HG03520 (cell line): ENCODE measurements around the gene SH3BGR.

Experiments used
- ATAC-seq: cut with Tn5 transposase; IDR thresholded peaks from one replicate; pipeline ENCODE4 v1.9.1; 2021; ENCODE audit warnings: mild to moderate bottlenecking, moderate library complexity; ENCODE audit not compliant: unreplicated experiment

SH3BGR gene

DNA sequence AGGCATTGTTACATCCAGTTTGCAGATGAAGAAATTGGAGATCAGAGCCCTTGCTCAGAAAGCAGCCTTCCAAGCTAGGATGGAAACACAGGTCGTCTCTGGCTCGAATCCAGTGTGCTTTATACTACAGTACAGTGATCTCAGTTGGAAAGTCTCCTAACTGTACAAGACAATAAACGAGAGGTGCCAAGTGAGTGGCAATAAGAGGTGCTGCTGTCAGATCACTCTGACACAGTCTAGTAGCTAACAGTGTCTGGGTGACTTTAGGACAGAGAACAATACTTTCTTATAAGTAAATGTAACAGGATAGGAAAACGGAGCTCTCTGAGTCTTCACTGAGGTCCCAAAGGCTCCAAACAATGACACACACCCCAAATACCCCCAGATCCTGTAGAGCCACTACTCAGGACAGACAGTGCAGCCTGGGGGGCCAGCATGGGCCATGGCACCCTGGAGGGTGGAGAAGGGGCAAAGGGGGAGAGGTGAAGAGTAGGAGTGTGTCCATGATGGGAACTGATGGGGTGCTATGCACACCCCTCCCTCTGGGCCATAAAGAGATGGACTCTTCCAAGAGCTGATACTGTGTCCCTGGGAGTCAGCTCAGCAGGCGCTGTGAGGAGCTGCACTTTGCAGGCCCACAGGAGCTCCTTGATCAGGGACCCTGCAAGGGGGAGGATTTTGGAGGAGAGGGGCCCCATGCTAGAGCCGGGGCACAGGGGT, 3.3 kb downstream of the SH3BGR start:
- ATAC-seq: no peak

DNA sequence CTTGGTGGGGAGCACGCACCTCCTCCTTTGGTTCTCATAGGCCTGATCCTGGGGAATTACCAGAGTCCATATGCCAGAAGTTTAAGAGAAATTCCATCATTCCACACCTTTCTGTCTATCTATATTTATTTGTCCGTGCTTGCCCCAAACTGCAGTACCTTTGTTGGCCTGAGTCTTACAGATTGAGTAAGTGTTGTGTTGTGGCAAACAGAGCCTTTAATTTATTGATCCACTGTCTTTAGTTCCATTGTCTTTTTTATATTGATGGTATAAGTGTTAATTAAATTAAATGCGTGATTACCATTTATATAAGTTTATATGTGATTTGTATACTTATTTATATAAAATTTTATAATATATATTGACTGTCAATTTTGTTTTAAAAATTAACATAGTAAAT, 4.9 kb downstream of the SH3BGR start:
- ATAC-seq: no peak

DNA sequence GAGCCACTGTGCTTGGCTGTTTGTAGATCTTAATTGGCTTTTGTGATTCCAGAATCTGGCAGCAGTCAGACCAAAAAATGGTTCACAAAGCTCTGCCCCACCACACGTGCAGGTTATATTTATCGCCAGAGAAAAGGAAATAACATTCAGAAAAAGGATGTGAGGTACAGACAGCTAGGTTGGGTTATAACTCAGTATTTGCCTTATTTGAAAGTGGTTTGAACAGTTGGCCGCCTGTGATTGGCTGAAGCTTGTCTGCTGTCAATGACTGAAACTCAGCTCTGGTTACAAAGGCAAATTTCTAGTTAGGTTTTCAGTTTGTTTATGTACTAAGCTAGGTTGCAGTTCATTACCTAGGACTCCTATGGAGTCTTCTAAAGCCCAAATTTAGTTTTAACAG, 9.6 kb downstream of the SH3BGR start:
- ATAC-seq: no peak

DNA sequence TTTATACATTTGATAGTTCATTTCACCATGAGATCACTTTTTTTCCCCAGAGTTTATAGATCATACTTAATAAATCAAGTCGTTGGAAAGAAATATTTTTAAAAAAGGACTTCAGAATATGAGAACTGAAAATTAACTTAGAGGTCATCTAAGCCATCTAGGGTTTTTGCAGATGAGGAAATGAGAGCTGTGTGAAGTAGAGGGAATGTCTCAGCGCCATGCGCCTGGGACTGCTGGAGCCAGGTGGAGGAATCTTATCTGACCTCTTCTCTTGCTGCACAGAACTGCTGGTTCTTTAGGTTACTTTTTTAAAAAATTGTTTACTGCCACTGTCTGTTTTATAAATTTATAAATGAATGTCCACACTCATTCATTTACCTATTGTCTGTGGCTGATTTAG, 11.5 kb downstream of the SH3BGR start:
- ATAC-seq: no peak

DNA sequence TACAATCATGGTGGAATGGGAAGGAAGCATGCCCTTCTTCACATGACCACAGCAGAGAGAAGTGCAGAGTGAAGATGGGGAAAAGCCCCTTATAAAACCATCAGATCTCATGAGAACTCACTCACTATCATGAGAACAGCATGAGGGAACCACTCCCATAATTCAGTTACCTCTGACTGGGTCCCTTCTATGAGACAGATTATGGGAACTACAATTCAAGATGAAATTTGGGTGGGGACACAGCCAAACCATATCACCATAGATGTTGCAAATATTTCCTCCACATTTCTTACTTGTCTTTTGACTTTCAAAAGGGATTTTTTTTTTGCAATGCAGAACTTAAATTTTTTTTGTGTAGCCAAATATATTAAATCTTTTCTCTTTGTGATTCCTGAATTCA, 14.8 kb downstream of the SH3BGR start:
- no peak for ATAC-seq

DNA sequence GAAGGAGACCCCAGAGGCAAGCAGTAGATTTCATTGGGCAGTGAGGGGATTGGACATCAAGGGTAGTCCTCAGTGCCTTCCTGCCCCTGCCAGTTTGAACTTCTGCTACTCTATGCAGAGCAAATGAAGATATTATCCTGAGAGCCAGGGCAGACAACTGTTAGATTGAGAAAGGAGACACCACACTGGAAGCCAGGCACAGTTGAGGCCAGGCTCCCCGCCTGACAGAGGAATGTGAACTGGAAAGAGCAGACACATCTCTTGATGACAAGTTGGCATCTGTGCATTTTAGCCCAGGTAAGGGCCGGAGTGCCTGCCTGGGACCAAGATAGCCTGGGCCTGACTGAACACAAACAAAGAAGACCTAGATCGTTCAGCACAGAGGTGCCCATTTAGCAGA, 16.0 kb downstream of the SH3BGR start:
- no peak for ATAC-seq

DNA sequence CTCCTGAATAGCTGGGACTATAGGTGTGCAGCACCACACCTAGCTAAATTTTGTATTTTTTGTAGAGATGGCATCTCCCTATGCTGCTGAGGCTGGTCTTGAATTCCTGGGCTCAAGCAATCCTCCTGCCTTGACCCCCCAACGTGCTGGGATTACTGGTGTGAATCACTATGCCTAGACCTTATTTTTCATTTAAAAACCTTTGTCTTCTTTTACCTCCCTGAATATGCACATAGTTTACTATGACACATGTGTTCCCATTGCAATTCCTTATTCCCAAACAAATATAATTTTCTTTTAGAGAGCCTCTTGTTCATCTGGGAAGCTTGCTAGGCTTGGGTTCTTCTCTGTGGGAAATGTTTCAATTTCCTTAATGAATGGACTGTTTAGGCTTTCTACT, 16.8 kb downstream of the SH3BGR start:
- ATAC-seq: no peak

DNA sequence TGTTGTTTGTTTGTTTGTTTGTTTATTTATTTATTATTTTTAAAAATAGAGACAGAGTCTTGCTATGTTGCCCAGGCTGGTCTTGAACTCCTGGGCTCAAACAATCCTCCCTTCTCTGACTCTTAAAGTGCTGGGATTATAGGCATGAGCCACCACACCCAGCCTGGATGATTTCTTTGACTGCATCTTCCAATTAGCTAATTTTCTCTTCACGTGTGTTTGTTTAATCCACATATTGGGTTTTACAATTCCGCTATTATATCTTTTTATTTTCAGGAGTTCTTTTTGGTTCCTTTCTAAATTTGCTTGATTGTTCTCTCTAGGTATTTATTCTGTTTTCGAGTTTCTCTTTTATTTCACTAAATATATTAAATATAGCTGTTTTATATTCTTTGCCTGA, 19.8 kb downstream of the SH3BGR start:
- ATAC-seq: no peak

DNA sequence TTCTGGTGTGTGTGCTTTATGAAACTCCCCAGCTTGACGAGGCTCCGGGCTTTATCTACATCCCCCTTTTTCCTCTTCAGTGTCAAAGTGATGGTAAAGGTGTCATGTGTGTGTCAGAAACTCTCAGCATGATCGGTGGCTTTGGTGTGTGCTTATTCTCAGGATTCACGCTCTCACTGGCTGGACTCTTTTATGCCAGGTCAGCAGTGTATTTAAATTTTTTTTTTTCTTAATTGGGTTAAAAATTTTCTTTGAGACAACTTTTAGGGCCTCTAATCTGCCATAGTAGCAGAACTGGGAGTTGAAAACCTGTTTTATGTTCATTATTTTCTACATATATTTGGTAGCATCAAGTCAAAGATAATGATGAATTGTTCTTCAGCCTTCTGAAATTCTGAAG, 21.0 kb downstream of the SH3BGR start:
- no peak for ATAC-seq

DNA sequence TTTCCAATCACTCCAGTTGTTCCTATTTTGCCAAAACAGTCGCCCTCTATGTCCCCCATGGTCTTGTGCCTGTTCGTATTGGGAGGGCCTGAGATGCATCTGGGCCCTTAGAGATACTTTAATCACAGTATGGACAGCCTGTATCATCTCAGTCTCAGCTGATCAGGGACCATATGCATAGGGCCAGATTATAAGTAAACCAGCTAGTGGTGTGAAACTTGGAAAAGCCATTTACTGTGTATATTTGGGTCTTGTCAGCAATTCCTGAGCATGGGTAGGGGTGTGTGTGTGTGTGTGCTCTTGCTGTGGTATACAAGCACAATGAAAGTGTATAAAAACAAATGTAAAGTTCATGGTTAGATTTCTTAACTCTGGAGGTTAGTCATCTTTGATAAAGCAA, 22.8 kb downstream of the SH3BGR start:
- ATAC-seq: no peak

DNA sequence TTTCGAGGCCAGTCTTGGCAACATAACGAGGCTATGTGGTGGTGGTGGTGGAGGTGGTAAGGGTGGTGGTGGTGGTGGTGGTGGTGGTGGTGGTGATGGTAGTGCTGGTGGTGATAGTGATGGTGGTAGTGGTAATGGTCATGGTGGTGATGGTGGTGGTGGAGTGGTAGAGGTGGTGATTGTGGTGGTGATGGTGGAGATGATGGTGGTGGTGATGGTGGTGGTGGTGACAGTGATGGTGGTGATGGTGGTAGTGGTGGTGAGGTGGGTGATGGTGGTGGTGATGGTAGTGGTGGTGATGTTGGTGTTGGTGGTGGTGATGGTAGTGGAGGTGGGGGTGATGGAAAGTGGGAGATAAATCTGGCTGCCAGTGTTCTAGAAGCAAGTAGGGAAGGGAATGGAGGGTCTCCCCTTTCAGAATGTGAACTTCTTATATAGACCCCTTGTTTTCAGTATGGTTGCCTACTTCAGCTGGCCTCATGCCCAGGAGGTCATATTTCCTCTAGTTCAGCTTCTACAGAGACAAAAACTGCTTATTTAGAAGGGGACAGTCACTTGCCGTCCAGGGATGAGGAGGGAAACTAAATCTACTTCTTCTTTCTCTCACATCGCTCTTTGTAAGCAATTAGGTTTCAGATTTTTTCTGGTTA, 27.5 kb downstream of the SH3BGR start:
- ATAC-seq: no peak

DNA sequence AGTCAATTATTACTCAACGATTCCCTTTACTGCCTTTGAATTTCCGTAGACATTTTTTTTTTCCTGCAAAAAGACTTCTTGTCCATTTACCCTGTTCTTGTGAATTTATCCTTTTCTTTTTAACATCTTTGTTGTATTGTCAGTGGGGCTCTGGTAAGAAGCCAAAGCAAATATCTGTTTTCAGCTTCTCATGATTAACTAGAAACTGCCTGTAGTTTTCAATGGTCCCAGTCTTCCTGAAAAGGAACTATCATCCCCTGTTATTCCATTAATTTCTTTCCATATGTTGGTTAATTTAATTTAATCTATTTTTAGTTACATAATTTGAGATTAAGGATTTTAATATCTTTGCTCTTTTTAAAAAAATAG, 28.0 kb downstream of the SH3BGR start:
- no peak for ATAC-seq

DNA sequence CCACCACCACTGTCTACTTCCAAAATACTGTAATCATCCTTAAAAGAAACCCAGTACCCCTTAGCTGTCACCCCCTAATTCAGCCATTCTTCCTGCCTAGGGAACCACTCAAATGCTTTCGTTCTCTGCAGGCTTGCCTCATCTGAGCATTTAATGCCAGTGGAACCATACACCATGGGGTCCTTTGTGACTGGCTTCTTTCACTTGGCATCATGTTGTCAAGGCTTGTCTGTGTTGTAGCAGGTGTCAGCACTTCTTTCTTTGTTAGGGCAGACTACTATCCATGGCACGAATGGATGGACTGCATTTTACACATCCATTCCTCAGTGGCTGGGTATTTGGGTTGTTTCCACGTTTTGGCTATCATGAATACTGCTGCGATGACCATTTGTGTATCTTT, 28.5 kb downstream of the SH3BGR start:
- no peak for ATAC-seq

DNA sequence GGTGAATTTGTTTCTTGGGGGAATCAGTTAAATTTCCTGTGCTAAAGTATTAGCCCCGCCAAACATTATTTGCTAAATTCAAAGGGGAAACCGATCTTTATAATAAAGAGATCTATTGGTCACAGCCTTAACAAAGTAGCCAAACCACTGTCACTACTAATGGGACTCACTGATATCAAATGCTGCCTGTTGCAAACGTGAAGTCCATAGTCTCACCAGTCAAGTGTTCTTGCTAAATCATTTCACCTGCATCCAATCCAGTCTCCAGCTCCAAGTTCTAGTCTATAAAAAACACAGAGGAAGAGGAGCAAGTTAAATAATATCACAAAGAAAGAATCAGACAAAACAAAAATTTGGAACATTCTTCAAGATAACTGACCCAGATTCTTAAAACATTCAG, 30.1 kb downstream of the SH3BGR start:
- ATAC-seq: no peak

DNA sequence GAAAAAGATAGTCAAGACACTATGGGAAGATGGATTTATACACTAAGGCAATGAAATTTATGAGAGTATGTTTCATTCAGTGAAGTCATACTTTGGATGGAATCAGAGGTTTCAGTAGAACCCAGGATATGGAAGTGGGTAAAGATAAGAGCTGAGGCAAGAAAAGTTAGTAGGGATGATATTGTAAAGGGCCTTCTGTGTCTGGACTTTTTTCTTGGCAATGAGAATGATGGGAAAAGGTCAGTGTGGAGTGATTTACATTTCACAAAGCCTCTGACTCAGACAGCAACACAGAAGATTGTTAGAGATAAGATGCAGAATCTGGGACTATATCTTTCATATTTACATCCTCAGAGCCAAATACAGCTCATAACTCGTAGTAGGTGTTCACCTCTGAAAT, 32.1 kb downstream of the SH3BGR start:
- ATAC-seq: no peak

DNA sequence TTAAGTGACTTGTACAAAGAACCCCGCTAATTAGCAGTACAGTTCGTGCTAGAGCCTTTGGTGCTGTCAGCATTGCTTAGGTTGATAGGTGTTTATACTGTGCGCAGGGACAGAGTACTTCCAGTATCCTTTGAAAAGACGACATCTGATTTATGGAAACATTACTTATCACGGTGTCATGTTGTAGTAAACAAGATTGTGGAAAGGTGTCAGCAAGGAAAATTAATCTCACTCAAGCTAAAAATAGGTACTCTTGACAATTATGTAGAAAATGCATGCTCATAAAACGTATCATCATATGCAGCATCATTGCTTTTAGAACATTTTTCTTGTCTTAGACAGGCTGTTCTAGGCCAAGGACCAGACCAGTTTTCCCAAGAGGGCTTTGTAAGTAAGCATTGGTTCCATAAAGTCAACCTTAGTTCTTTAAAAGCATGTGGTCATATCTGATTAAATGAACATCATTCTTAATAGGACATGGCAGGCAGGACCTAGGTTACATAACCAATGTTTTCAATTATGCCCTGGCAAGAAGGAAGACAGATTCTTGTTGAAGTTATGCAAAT, 33.0 kb downstream of the SH3BGR start:
- no peak for ATAC-seq

DNA sequence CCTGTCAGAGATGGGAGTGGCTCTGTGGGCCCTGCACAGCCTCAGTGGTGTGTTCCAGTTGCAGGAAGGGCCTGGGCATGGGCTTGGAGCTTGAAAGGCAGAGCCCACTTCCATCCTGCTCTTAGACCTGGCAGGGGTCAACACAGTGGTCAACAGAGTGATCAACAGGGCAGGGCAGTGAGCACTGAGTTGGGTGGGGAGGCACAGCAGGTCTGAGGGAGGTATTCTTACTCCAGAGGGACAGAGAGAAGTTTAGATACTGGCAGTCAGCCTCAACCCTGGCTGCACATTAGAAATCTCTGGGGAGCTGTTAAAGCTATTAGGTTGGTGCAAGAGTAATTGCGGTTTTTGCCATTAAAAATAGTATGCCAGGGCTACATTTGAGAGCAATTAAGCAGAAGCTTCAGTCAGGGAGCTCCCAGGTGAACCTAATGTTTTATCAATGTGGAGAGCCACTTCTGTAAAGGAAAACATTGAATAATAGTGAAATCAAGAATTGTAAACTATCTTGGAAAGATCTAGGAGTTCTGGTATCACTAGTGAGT, 37.7 kb downstream of the SH3BGR start:
- no peak for ATAC-seq

DNA sequence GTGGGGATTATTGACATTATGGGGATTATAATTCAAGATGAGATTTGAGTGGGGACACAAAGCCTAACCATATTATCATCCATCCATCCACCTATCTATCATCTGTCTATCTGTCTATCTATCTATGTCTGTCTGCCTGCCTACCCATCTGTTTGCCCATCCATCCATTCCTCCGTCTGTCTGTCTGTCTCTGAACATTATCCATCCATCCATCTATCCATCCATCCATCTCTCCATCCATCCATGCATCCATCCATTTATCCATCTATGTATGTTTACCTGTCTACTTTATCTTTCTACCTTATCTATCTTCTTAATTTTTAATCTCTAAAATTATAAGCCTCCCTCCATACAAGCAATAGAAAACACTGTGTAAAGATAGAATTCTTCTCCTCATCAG, 47.4 kb downstream of the SH3BGR start:
- no peak for ATAC-seq

DNA sequence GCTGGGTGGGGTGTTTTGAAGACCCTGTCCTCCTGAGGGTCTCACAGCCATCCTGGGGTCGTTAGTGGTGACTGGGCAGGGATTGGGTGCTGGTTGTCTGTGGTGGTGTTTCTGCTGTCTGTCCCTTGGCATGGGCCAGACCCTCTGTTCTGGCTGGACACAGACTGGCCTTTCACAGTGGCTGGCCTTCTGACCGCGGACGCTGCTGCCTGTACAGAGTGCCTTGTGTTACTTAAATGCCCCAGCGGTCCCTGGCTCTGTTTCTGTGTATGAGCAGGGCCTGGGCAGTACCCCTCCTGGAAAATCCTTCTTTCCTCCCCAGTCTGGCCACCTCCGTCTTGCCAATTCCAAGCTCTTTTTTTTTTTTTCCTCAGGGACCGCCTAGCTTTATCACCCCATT, 50.9 kb downstream of the SH3BGR start:
- ATAC-seq: no peak

DNA sequence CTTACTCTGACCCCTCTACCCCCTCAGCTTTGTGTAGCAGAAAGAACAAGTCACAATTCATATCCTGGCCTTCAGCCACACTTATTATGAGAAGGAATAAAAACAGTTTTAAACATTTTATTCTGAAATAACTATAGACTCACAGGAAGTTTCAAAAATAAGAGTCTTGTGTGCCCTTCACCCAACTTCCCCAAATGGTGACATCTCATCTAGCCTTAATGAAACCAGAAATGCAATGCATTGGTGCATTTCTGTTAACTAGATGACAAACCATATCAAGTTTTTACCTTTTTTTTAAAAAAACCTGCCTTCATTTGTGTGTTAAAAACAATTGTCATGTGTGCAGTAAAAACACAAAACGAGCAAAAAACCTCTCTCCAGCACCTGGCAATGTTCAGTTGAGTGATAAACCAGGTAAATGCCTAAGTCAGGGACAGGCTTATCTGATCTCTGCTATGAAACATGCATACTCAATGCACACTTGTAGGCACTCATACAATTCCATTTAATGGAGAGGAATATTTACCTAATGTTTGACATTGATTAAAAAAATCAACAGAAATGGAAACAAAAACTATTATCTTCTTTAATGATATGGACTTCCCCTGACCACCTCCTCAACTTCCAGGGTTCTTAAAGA, 51.5 kb downstream of the SH3BGR start:
- no peak for ATAC-seq

DNA sequence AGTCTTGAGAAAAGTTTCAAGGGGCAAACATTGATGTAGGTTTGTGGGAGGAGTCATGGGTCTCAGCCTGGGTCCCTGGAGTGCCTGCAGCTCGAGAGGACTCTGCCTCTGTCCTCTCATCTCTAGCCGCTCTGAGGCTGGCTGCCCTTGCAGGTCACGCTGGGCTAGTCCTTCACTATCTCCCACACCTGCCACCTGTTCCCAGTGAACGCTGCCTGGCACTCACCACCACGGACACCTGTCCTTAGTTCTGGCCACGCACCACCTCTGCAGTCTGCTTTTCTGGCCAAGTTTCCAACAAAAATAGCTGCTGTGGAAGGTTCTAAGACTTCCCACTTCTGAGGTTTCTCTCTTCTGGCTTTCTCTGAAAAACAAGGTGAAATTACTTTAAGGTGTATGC, 52.5 kb downstream of the SH3BGR start:
- no peak for ATAC-seq

DNA sequence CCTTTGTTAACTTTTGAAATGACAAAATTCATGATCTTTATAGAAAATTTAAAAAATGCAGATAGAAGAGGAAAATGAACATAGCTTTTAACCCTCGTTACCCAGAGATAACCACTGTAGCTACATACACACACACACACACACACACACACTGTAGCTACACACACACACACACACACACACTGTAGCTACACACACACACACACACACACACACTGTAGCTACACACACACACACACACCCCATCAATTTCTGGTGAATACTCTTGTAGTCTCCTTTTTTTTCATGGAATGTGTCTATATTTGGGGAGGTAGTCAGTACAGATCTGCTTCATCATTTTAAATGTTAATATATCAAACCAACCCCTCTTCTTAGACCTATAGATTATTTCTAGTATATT, 58.5 kb downstream of the SH3BGR start:
- ATAC-seq: no peak
